HL-60 (cell line): ENCODE results near the gene SGSH.

Experiments
- GABPA ChIP-seq: IDR thresholded peaks from 2 replicates; pipeline ENCODE4 v1.6.1; 2012; ENCODE audit warnings: low read depth
- SPI1 ChIP-seq: IDR thresholded peaks from 2 replicates; pipeline ENCODE4 v1.6.1; 2012; ENCODE audit warnings: low read depth, mild to moderate bottlenecking, borderline replicate concordance
- TF ChIP-seq, protein P1 (sequence below): IDR thresholded peaks from one replicate; pipeline ENCODE4 v1.5.1; 2011; ENCODE audit warnings: low read length, control low read depth, inconsistent platforms; ENCODE audit not compliant: insufficient read depth

DNA sequence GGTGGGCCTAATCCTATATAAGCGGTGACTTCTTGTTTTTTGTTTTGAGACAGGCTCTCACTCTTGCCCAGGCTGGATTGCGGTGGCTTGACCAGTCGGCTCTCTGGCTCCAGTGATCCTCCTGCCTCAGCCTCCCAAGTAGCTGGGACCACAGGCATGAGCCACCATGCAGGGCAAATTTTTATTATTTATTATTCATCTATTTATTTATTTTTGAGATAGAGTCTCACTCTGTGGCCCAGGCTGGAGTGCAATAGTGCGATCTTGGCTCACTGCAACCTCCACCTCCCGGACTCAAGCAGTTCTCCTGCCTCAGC, 35.9 kb upstream of the SGSH start:
- TF ChIP-seq, protein P1, sequence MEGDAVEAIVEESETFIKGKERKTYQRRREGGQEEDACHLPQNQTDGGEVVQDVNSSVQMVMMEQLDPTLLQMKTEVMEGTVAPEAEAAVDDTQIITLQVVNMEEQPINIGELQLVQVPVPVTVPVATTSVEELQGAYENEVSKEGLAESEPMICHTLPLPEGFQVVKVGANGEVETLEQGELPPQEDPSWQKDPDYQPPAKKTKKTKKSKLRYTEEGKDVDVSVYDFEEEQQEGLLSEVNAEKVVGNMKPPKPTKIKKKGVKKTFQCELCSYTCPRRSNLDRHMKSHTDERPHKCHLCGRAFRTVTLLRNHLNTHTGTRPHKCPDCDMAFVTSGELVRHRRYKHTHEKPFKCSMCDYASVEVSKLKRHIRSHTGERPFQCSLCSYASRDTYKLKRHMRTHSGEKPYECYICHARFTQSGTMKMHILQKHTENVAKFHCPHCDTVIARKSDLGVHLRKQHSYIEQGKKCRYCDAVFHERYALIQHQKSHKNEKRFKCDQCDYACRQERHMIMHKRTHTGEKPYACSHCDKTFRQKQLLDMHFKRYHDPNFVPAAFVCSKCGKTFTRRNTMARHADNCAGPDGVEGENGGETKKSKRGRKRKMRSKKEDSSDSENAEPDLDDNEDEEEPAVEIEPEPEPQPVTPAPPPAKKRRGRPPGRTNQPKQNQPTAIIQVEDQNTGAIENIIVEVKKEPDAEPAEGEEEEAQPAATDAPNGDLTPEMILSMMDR, result no peak
- no peak for TF ChIP-seq SPI1
- no peak for TF ChIP-seq GABPA
